ENCODE measurements around the gene OR51G2.

OR51G2 gene

GRCh38 chr11:4863876-4864275 is 55.3 kb downstream of the OR51G2 start:
- DNase-seq (ENCODE audit: low spot score): no peak

All from AG08396 (cell line).